Epithelial cell of proximal tubule (primary cell): ENCODE measurements around the gene MAOB. TPM values are rescaled to one million over a fixed set of nuclear protein-coding genes. Genes with fewer than 3 reads are reported as not detected.

Source experiments
- DNase-seq: peaks from one replicate; pipeline ENCODE4 v3.0.0-alpha.2; 2011; ENCODE audit warnings: low read depth
- H3K4me3 ChIP-seq: 2 replicates; pipeline ENCODE4 v1.5.1; 2011; ENCODE audit warnings: low read depth, mild to moderate bottlenecking, low read length
- CTCF ChIP-seq: conservative IDR thresholded peaks from 2 replicates; pipeline ENCODE4 v1.5.1; 2012; ENCODE audit warnings: low read depth, mild to moderate bottlenecking, low read length
- total RNA-seq: library from RNA; depleted of rRNA; stranded (reverse); fragments of >200 nt; gene quantifications from 2 replicates; pipeline ENCODE4 v1.2.3, GENCODE V29; 2015

MAOB gene
- total RNA-seq, 1 donor from 2014 or later = 1.9 TPM

GRCh38 chrX:43840265-43840664 is 42.0 kb downstream of the MAOB start:
- no peak for DNase-seq
- TF ChIP-seq CTCF = no peak

GRCh38 chrX:43836435-43837184 is 45.6 kb downstream of the MAOB start:
- DNase-seq = no peak
- TF ChIP-seq CTCF = peak; percentile 51
- H3K4me3 ChIP-seq = no peak overlapping the region

More at GRCh38 chrX:43840265-43840664, 42.0 kb downstream of the MAOB start:
- H3K4me3 ChIP-seq = no peak overlapping the region

- DNase-seq = no peak
- H3K4me3 ChIP-seq = no peak overlapping the region
- TF ChIP-seq CTCF = no peak
Observed at GRCh38 chrX:43835559-43835958, 46.7 kb downstream of the MAOB start.

GRCh38 chrX:43827791-43828190 is 54.5 kb downstream of the MAOB start:
- no peak for TF ChIP-seq CTCF
- no peak overlapping the region for H3K4me3 ChIP-seq
- no peak for DNase-seq

GRCh38 chrX:43822014-43822413 is 60.2 kb downstream of the MAOB start:
- DNase-seq = no peak
- no peak for TF ChIP-seq CTCF
- H3K4me3 ChIP-seq = no peak overlapping the region

- no peak overlapping the region for H3K4me3 ChIP-seq
- no peak for TF ChIP-seq CTCF
- no peak for DNase-seq
Observed at GRCh38 chrX:43817444-43817843, 64.8 kb downstream of the MAOB start.

- DNase-seq = no peak
- no peak for TF ChIP-seq CTCF
- no peak overlapping the region for H3K4me3 ChIP-seq
Observed at GRCh38 chrX:43815209-43815608, 67.0 kb downstream of the MAOB start.
